HepG2 (cell line): ENCODE results near the gene ZG16. TPM values are rescaled to one million over a fixed set of nuclear protein-coding genes. Genes with fewer than 3 reads are reported as not detected.

Experiments used
- ATM ChIP-seq: fragments of 450-650 bp; IDR thresholded peaks from 2 replicates; pipeline ENCODE4 v1.7.1; 2017; ENCODE audit warnings: mild to moderate bottlenecking, borderline replicate concordance
- DMAP1 ChIP-seq: IDR thresholded peaks from 2 replicates; pipeline ENCODE4 v1.6.1; 2016
- FOXA1 ChIP-seq, 2 experiments: fragments of 450-650 bp in 1 of 2; sonication (generic) in 1 of 2; formaldehyde crosslinking in 1 of 2; IDR thresholded peaks; 2 replicates each; pipeline versions ENCODE4 v1.4.0 to v1.6.1; 2016 to 2020; ENCODE audit warnings: missing genetic modification reagents in 1 of 2
- ISX ChIP-seq: sonication (generic); formaldehyde crosslinking; conservative IDR thresholded peaks from 2 replicates; pipeline ENCODE4 v1.5.0; 2020; ENCODE audit warnings: missing genetic modification reagents
- MIER2 ChIP-seq: IDR thresholded peaks from 2 replicates; pipeline ENCODE4 v1.6.1; 2016; ENCODE audit warnings: missing biosample characterization, missing genetic modification reagents
- ONECUT2 ChIP-seq: sonication (generic); formaldehyde crosslinking; IDR thresholded peaks from 2 replicates; pipeline ENCODE4 v1.4.0; 2020; ENCODE audit warnings: missing genetic modification reagents
- RBFOX2 ChIP-seq: fragments of 200-400 bp; formaldehyde crosslinking; IDR thresholded peaks from 2 replicates; pipeline ENCODE4 v1.6.1; 2017; ENCODE audit warnings: low read depth, mild to moderate bottlenecking, low read length
- RFX1 ChIP-seq: fragments of 450-650 bp; IDR thresholded peaks from 2 replicates; pipeline ENCODE4 v1.6.1; 2017
- TMF1 ChIP-seq: sonication (generic); formaldehyde crosslinking; IDR thresholded peaks from 2 replicates; pipeline ENCODE4 v1.8.1; 2022; ENCODE audit warnings: low read depth, missing genetic modification reagents
- ZFP90 ChIP-seq: sonication (generic); formaldehyde crosslinking; IDR thresholded peaks from 2 replicates; pipeline ENCODE4 v1.8.0; 2022; ENCODE audit warnings: missing genetic modification reagents, mild to moderate bottlenecking, inconsistent platforms, borderline replicate concordance
- ZFYVE20 ChIP-seq: sonication (generic); formaldehyde crosslinking; IDR thresholded peaks from 2 replicates; pipeline ENCODE4 v1.8.0; 2023; ENCODE audit warnings: low read depth, mild to moderate bottlenecking, moderate library complexity, missing genetic modification reagents, borderline replicate concordance
- ZKSCAN1 ChIP-seq: fragments of 150-350 bp; IDR thresholded peaks from 2 replicates; pipeline ENCODE4 v1.6.1; 2014; ENCODE audit warnings: low read length
- ZNF432 ChIP-seq: sonication (generic); formaldehyde crosslinking; IDR thresholded peaks from 2 replicates; pipeline ENCODE4 v1.5.0; 2020; ENCODE audit warnings: missing genetic modification reagents, mild to moderate bottlenecking, borderline replicate concordance
- ZSCAN25 ChIP-seq: sonication (generic); formaldehyde crosslinking; IDR thresholded peaks from 2 replicates; pipeline ENCODE4 v1.8.0; 2022; ENCODE audit warnings: mild to moderate bottlenecking, missing genetic modification reagents
- polyA plus RNA-seq, 8 experiments: library from polyadenylated mRNA; depleted of rRNA in 3 of 8; stranded (reverse) in 7 of 8; unstranded in 1 of 8; fragments of >200 nt; fragmentation: Illumina TruSeq in 4 of 8; extraction: Trizol in 4 of 8; gene quantifications; 2 replicates each; pipeline versions ENCODE4 v1.2.1 to v1.2.3, GENCODE V29; 2011 to 2016; ENCODE audit warnings: low read depth in 4 of 8, missing spikeins in 1 of 8, mixed read lengths in 1 of 8; ENCODE audit not compliant: insufficient read depth in 1 of 8
- total RNA-seq, 5 experiments: library from RNA; depleted of rRNA; stranded (reverse); fragments of >200 nt; fragmentation: Illumina TruSeq; extraction: Trizol; gene quantifications; 2 replicates each; pipeline ENCODE4 v1.2.3, GENCODE V29; 2016; ENCODE audit warnings: low read depth in 1 of 5
- TF ChIP-seq, protein P1 (sequence below): sonication (generic); formaldehyde crosslinking; IDR thresholded peaks from 2 replicates; pipeline ENCODE4 v1.8.0; 2022; ENCODE audit warnings: mild to moderate bottlenecking, missing genetic modification reagents, moderate library complexity
- TF ChIP-seq, protein P2 (sequence below): IDR thresholded peaks from 2 replicates; pipeline ENCODE4 v1.6.1; 2012; ENCODE audit warnings: low read length, improper control_type of control experiment
- TF ChIP-seq, protein P3 (sequence below): sonication (generic); formaldehyde crosslinking; IDR thresholded peaks from 2 replicates; pipeline ENCODE4 v1.8.0; 2022; ENCODE audit warnings: missing genetic modification reagents, low read depth, mild to moderate bottlenecking, borderline replicate concordance
- TF ChIP-seq, protein P4 (sequence below): sonication (generic); formaldehyde crosslinking; conservative IDR thresholded peaks from 2 replicates; pipeline ENCODE4 v1.8.0; 2022; ENCODE audit warnings: mild to moderate bottlenecking, moderate library complexity, missing genetic modification reagents
- TF ChIP-seq, protein P5 (sequence below): sonication (generic); formaldehyde crosslinking; IDR thresholded peaks from 2 replicates; pipeline ENCODE4 v1.4.0; 2020; ENCODE audit warnings: missing genetic modification reagents, borderline replicate concordance

The ZG16 gene
- total and polyA plus RNA-seq, 2 of the 13 experiments (the other 11 are each of a cell fraction or from before 2014, with no cell fraction given) = 0.04 to 0.07 TPM

DNA sequence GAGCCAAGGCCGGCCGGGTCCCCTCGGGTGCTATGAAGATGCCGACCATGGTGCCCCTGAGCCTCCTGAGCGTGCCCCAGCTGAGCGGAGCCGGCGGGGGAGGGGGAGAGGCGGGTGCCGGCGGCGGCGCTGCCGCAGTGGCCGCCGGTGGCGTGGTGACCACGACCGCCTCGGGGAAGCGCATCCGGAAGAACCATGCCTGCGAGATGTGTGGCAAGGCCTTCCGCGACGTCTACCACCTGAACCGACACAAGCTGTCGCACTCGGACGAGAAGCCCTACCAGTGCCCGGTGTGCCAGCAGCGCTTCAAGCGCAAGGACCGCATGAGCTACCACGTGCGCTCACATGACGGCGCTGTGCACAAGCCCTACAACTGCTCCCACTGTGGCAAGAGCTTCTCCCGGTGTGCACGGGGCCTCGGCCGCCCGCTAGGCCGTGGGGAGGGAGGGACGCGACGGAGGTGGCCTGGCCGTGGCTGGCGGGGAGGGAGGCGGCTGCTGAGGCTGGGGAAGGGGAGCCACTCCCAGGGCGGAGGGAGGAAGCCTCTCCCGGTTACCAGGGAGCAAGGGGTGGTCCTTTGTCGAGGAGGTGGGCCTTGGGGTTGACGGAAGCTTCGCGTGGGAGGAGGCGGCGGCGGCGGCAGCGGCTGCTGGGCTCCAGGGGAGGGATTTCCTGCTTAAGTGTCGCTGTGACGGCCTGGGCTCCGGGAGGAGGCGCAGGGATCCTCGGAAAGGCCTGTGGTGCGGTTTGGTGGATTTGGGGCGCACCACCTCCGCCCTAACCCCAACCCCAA, 29.6 kb downstream of the ZG16 start (continued):
- TF ChIP-seq, protein P1, sequence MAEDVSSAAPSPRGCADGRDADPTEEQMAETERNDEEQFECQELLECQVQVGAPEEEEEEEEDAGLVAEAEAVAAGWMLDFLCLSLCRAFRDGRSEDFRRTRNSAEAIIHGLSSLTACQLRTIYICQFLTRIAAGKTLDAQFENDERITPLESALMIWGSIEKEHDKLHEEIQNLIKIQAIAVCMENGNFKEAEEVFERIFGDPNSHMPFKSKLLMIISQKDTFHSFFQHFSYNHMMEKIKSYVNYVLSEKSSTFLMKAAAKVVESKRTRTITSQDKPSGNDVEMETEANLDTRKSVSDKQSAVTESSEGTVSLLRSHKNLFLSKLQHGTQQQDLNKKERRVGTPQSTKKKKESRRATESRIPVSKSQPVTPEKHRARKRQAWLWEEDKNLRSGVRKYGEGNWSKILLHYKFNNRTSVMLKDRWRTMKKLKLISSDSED = peak; percentile 96
- TF ChIP-seq MIER2 (CRISPR knock-in tag) = no peak
- TF ChIP-seq, protein P2, sequence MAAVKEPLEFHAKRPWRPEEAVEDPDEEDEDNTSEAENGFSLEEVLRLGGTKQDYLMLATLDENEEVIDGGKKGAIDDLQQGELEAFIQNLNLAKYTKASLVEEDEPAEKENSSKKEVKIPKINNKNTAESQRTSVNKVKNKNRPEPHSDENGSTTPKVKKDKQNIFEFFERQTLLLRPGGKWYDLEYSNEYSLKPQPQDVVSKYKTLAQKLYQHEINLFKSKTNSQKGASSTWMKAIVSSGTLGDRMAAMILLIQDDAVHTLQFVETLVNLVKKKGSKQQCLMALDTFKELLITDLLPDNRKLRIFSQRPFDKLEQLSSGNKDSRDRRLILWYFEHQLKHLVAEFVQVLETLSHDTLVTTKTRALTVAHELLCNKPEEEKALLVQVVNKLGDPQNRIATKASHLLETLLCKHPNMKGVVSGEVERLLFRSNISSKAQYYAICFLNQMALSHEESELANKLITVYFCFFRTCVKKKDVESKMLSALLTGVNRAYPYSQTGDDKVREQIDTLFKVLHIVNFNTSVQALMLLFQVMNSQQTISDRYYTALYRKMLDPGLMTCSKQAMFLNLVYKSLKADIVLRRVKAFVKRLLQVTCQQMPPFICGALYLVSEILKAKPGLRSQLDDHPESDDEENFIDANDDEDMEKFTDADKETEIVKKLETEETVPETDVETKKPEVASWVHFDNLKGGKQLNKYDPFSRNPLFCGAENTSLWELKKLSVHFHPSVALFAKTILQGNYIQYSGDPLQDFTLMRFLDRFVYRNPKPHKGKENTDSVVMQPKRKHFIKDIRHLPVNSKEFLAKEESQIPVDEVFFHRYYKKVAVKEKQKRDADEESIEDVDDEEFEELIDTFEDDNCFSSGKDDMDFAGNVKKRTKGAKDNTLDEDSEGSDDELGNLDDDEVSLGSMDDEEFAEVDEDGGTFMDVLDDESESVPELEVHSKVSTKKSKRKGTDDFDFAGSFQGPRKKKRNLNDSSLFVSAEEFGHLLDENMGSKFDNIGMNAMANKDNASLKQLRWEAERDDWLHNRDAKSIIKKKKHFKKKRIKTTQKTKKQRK = no peak
- TF ChIP-seq, protein P3, sequence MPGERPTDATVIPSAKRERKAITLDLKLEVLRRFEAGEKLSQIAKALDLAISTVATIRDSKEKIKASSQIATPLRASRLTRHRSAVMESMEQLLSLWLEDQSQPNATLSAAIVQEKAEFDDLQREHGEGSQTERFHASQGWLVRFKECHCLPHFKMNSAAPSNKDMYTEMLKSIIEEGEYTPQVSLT = no peak; the same call in 1 of the 2 replicates
- TF ChIP-seq ZNF432 (CRISPR knock-in tag) = no peak
- TF ChIP-seq RFX1 = no peak
- TF ChIP-seq ZFYVE20 (CRISPR knock-in tag) = peak; percentile 97
- TF ChIP-seq DMAP1 (CRISPR knock-in tag) = peak; percentile 94
- TF ChIP-seq, protein P4, sequence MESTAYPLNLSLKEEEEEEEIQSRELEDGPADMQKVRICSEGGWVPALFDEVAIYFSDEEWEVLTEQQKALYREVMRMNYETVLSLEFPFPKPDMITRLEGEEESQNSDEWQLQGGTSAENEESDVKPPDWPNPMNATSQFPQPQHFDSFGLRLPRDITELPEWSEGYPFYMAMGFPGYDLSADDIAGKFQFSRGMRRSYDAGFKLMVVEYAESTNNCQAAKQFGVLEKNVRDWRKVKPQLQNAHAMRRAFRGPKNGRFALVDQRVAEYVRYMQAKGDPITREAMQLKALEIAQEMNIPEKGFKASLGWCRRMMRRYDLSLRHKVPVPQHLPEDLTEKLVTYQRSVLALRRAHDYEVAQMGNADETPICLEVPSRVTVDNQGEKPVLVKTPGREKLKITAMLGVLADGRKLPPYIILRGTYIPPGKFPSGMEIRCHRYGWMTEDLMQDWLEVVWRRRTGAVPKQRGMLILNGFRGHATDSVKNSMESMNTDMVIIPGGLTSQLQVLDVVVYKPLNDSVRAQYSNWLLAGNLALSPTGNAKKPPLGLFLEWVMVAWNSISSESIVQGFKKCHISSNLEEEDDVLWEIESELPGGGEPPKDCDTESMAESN (CRISPR knock-in tag) = peak; percentile 99
- TF ChIP-seq ISX (CRISPR knock-in tag) = peak; percentile 95; the same call in 1 of the 2 replicates
- TF ChIP-seq ZFP90 (CRISPR knock-in tag) = peak; percentile 95
- peak; percentile 96 for TF ChIP-seq TMF1 (CRISPR knock-in tag)
- TF ChIP-seq ONECUT2 = peak; percentile 60
- peak; percentile 86 for TF ChIP-seq ZSCAN25
- TF ChIP-seq ATM = no peak
- TF ChIP-seq FOXA1 (IDR thresholded peaks at IDR 0.05) = no peak
- no peak; the same call in 1 of the 2 replicates for TF ChIP-seq FOXA1 (CRISPR knock-in tag; IDR thresholded peaks at IDR 0.05)
- no peak for TF ChIP-seq ZKSCAN1
- TF ChIP-seq RBFOX2 = peak; percentile 95
- TF ChIP-seq, protein P5, sequence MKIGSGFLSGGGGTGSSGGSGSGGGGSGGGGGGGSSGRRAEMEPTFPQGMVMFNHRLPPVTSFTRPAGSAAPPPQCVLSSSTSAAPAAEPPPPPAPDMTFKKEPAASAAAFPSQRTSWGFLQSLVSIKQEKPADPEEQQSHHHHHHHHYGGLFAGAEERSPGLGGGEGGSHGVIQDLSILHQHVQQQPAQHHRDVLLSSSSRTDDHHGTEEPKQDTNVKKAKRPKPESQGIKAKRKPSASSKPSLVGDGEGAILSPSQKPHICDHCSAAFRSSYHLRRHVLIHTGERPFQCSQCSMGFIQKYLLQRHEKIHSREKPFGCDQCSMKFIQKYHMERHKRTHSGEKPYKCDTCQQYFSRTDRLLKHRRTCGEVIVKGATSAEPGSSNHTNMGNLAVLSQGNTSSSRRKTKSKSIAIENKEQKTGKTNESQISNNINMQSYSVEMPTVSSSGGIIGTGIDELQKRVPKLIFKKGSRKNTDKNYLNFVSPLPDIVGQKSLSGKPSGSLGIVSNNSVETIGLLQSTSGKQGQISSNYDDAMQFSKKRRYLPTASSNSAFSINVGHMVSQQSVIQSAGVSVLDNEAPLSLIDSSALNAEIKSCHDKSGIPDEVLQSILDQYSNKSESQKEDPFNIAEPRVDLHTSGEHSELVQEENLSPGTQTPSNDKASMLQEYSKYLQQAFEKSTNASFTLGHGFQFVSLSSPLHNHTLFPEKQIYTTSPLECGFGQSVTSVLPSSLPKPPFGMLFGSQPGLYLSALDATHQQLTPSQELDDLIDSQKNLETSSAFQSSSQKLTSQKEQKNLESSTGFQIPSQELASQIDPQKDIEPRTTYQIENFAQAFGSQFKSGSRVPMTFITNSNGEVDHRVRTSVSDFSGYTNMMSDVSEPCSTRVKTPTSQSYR = peak; percentile 65
